CD4-positive, alpha-beta T cell (primary cell): Measurements from ENCODE around the gene PNRC1. TPM values are rescaled to one million over a fixed set of nuclear protein-coding genes. Genes with fewer than 3 reads are reported as not detected.

ENCODE experiments used
- ATAC-seq: fragments of 200-7000 bp; cut with Tn5 transposase; one replicate; pipeline ENCODE4 v1.10.0; 2022; ENCODE audit warnings: mild to moderate bottlenecking; ENCODE audit not compliant: poor library complexity
- CTCF ChIA-PET: fragments of 350-600 bp; sonication (Branson Sonifier 250); formaldehyde crosslinking; loops from one replicate; lab custom pipeline; 2021; ENCODE audit warnings: antibody characterized with exemption, inconsistent platforms; lab: Charles Lee
- POLR2A ChIA-PET: fragments of 350-600 bp; sonication (Branson Sonifier 250); formaldehyde crosslinking; loops from one replicate; lab custom pipeline; 2021; ENCODE audit warnings: antibody characterized with exemption, inconsistent platforms; lab: Charles Lee
- DNase-seq, 14 experiments: peaks; one replicate each; pipeline ENCODE4 v3.0.0-alpha.2; 2013 to 2020; ENCODE audit warnings: mixed read lengths in 2 of 14
- H3K27ac ChIP-seq, 2 donors: one replicate each; pipeline versions ENCODE4 v1.5.1 to v1.7.0; 2013; ENCODE audit warnings: low read length in 2 of 2, low read depth in 1 of 2, mild to moderate bottlenecking in 1 of 2
- H3K27me3 ChIP-seq, 2 experiments: 1 replicate in 1 of 2; 2 replicates in 1 of 2; pipeline versions ENCODE4 v1.6.1 to v1.7.0; 2013; ENCODE audit warnings: low read length in 2 of 2, control low read depth in 1 of 2, mild to moderate bottlenecking in 1 of 2, moderate library complexity in 1 of 2; ENCODE audit not compliant: insufficient read depth in 2 of 2, control insufficient read depth in 1 of 2
- H3K36me3 ChIP-seq: one replicate; pipeline ENCODE4 v1.6.1; 2013; ENCODE audit warnings: low read length, control low read depth; ENCODE audit not compliant: insufficient read depth
- H3K4me1 ChIP-seq: one replicate; pipeline ENCODE4 v1.6.1; 2013; ENCODE audit warnings: low read length, control low read depth; ENCODE audit not compliant: insufficient read depth
- H3K4me3 ChIP-seq: one replicate; pipeline ENCODE4 v1.5.1; 2013; ENCODE audit warnings: mild to moderate bottlenecking, low read length, moderate library complexity
- H3K9me3 ChIP-seq, 2 experiments: 1 replicate in 1 of 2; 2 replicates in 1 of 2; pipeline versions ENCODE4 v1.6.1 to v1.7.0; 2013; ENCODE audit warnings: low read length in 2 of 2, mild to moderate bottlenecking in 2 of 2, control low read depth in 1 of 2, moderate library complexity in 1 of 2; ENCODE audit not compliant: control insufficient read depth in 1 of 2, insufficient read depth in 1 of 2
- H3K27ac Mint-ChIP-seq: one replicate; pipeline ENCODE4 v1.8.0; 2020; ENCODE audit warnings: mixed read lengths
- H3K27me3 Mint-ChIP-seq: one replicate; pipeline ENCODE4 v1.8.0; 2021; ENCODE audit warnings: mixed read lengths
- H3K36me3 Mint-ChIP-seq: one replicate; pipeline ENCODE4 v1.8.0; 2021; ENCODE audit warnings: low read depth, mixed read lengths
- H3K4me1 Mint-ChIP-seq: one replicate; pipeline ENCODE4 v1.8.0; 2021; ENCODE audit warnings: low read depth, mixed read lengths
- H3K4me3 Mint-ChIP-seq: one replicate; pipeline ENCODE4 v1.8.0; 2020; ENCODE audit warnings: mild to moderate bottlenecking, mixed read lengths
- H3K9me3 Mint-ChIP-seq: one replicate; pipeline ENCODE4 v1.8.0; 2020; ENCODE audit warnings: mixed read lengths
- CTCF ChIP-seq: fragments of 200-600 bp; IDR thresholded peaks from one replicate; pipeline ENCODE4 v1.8.0; 2022; ENCODE audit warnings: antibody characterized with exemption, mild to moderate bottlenecking
- intact Hi-C, 2 experiments: fragments of 100-400 bp; cut with DNase I in 1 of 2; cut with micrococcal nuclease in 1 of 2; formaldehyde crosslinking; loops; one replicate each; pipeline versions ENCODE4 v1.15.1 to v1.9.0; 2023 to 2025; cut with DNase I, micrococcal nuclease
- total RNA-seq, 174 experiments: library from RNA in 2 of 174; stranded (reverse) in 2 of 174; gene quantifications; one replicate each; pipeline ENCODE4 v1.2.3 and lab custom pipeline; 2021 to 2026

PNRC1 gene
- total RNA-seq, 2 experiments from 2014 or later: 974 to 1,023 TPM

- Mint-ChIP-seq H3K27ac (no peak overlapping the region), H3K9me3 (no peaks in the 10 kb centered on the region), H3K36me3 (no peaks in the 10 kb centered on the region), H3K4me1 (peaks cover 7% of the 10 kb centered on the region), H3K27me3 (no peaks in the 10 kb centered on the region), H3K4me3 (no peak overlapping the region)
- Histone ChIP-seq H3K36me3 (no peaks in the 10 kb centered on the region), H3K4me3 (no peak overlapping the region), H3K4me1 (peaks cover 9% of the 10 kb centered on the region), H3K27ac (no peak overlapping the region), H3K9me3 (no peaks in the 10 kb centered on the region), H3K27me3 (no peaks in the 10 kb centered on the region)
- intact Hi-C loops: no loop called here
- TF ChIP-seq CTCF: no peak
- POLR2A ChIA-PET: interaction anchor here (1.7 kb wide), 1 partner anchor 35 kb away, joined by 8 read pairs; the partner anchor contains the start of gene PNRC1
- DNase-seq (peak in 1 of 14 experiments; percentile 18), ATAC-seq (no peak)
- CTCF ChIA-PET: no interaction called here
These were observed 35.0 kb upstream of the PNRC1 start for GRCh38 chr6:89045576-89045975.

- Mint-ChIP-seq H3K36me3 (no peaks in the 10 kb centered on the region), H3K4me3 (no peak overlapping the region), H3K9me3 (no peaks in the 10 kb centered on the region), H3K27me3 (no peaks in the 10 kb centered on the region), H3K27ac (no peak overlapping the region), H3K4me1 (peaks cover 5% of the 10 kb centered on the region)
- no peak for ATAC-seq
- CTCF ChIA-PET: no interaction called here
- TF ChIP-seq CTCF: no peak
- intact Hi-C loops: no loop called here
- H3K4me3 ChIP-seq: no peak overlapping the region
- no peaks in the 10 kb centered on the region for H3K27me3 ChIP-seq
- no peaks in the 10 kb centered on the region for H3K36me3 ChIP-seq
- DNase-seq: no peak
- no peak overlapping the region for H3K27ac ChIP-seq
- peaks cover 13% of the 10 kb centered on the region for H3K4me1 ChIP-seq
- no peaks in the 10 kb centered on the region for H3K9me3 ChIP-seq
- POLR2A ChIA-PET: interaction anchor here (0.7 to 1.7 kb wide), 3 partner anchors 26 to 37 kb away, joined by 3 to 7 read pairs (median 4); partner anchors contain the start of gene PNRC1
These were observed 33.1 kb upstream of the PNRC1 start for GRCh38 chr6:89047473-89047872.

- no peak for TF ChIP-seq CTCF
- Histone ChIP-seq H3K36me3 (no peaks in the 10 kb centered on the region), H3K4me3 (no peak overlapping the region), H3K27me3 (no peaks in the 10 kb centered on the region), H3K4me1 (peaks cover 13% of the 10 kb centered on the region), H3K27ac (no peak overlapping the region), H3K9me3 (no peaks in the 10 kb centered on the region)
- no peaks in the 10 kb centered on the region for H3K27me3 Mint-ChIP-seq
- no peaks in the 10 kb centered on the region for H3K9me3 Mint-ChIP-seq
- ATAC-seq (no peak), DNase-seq (no peak)
- ChIA-PET CTCF (no interaction called here), POLR2A (interaction anchor here (1.2 kb wide), 1 partner anchor 37 kb away, joined by 4 read pairs; no protein-coding TSS in a partner anchor)
- no peaks in the 10 kb centered on the region for H3K4me1 Mint-ChIP-seq
- H3K36me3 Mint-ChIP-seq: no peaks in the 10 kb centered on the region
- intact Hi-C loops: no loop called here
- H3K27ac Mint-ChIP-seq: no peak overlapping the region
- no peak overlapping the region for H3K4me3 Mint-ChIP-seq
These were observed 32.1 kb upstream of the PNRC1 start for GRCh38 chr6:89048288-89048923.
